ENCODE measurements around the gene NKAIN1. TPM values are rescaled to one million over a fixed set of nuclear protein-coding genes. Genes with fewer than 3 reads are reported as not detected.
A peak's percentile ranks its signal among the peaks of the same experiment; 100 is the strongest.

Gene NKAIN1
- total RNA-seq, 1 donor from 2014 or later = not detected

GRCh38 chr1:31230378-31230777 lies 9.3 kb downstream of the NKAIN1 start:
- FAIRE-seq = no peak
- TF ChIP-seq CTCF (IDR thresholded peaks at IDR 0.05; ENCODE audit: insufficient read depth, low read length, severe bottlenecking) = no peak
- no peak for DNase-seq (ENCODE audit: low read depth)
- no peaks in the 10 kb centered on the region for H3K36me3 ChIP-seq (ENCODE audit: control insufficient read depth, insufficient read depth, low read length)
- H3K27me3 ChIP-seq (ENCODE audit: control insufficient read depth, insufficient read depth, low read length) = no peaks in the 10 kb centered on the region
- H3K4me3 ChIP-seq (ENCODE audit: low read depth, low read length) = no peak overlapping the region

GRCh38 chr1:31228986-31229385 lies 10.7 kb downstream of the NKAIN1 start:
- TF ChIP-seq CTCF (IDR thresholded peaks at IDR 0.05; ENCODE audit: insufficient read depth, low read length, severe bottlenecking) = no peak
- Histone ChIP-seq H3K27me3 (ENCODE audit: control insufficient read depth, insufficient read depth, low read length) (peaks cover 2% of the 10 kb centered on the region), H3K4me3 (ENCODE audit: low read depth, low read length) (no peak overlapping the region), H3K36me3 (ENCODE audit: control insufficient read depth, insufficient read depth, low read length) (no peaks in the 10 kb centered on the region)
- DNase-seq (ENCODE audit: low read depth) (peak; percentile 55), FAIRE-seq (peak; percentile 94)

- H3K36me3 ChIP-seq (ENCODE audit: control insufficient read depth, insufficient read depth, low read length) = no peaks in the 10 kb centered on the region
- H3K4me3 ChIP-seq (ENCODE audit: low read depth, low read length) = no peak overlapping the region
- DNase-seq (ENCODE audit: low read depth) (no peak), FAIRE-seq (no peak)
- no peak for TF ChIP-seq CTCF (IDR thresholded peaks at IDR 0.05; ENCODE audit: insufficient read depth, low read length, severe bottlenecking)
- H3K27me3 ChIP-seq (ENCODE audit: control insufficient read depth, insufficient read depth, low read length) = peaks cover 2% of the 10 kb centered on the region
Measured at GRCh38 chr1:31227891-31228568, 11.7 kb downstream of the NKAIN1 start.

GRCh38 chr1:31224068-31224467 lies 15.6 kb downstream of the NKAIN1 start:
- H3K4me3 ChIP-seq (ENCODE audit: low read depth, low read length) = no peak overlapping the region
- no peak for TF ChIP-seq CTCF (IDR thresholded peaks at IDR 0.05; ENCODE audit: insufficient read depth, low read length, severe bottlenecking)
- no peaks in the 10 kb centered on the region for H3K36me3 ChIP-seq (ENCODE audit: control insufficient read depth, insufficient read depth, low read length)
- FAIRE-seq (no peak), DNase-seq (ENCODE audit: low read depth) (no peak)
- peaks cover 2% of the 10 kb centered on the region for H3K27me3 ChIP-seq (ENCODE audit: control insufficient read depth, insufficient read depth, low read length)

- TF ChIP-seq CTCF (IDR thresholded peaks at IDR 0.05; ENCODE audit: insufficient read depth, low read length, severe bottlenecking) = no peak
- no peak for FAIRE-seq
- DNase-seq (ENCODE audit: low read depth) = no peak
- no peaks in the 10 kb centered on the region for H3K36me3 ChIP-seq (ENCODE audit: control insufficient read depth, insufficient read depth, low read length)
- H3K27me3 ChIP-seq (ENCODE audit: control insufficient read depth, insufficient read depth, low read length) = peaks cover 2% of the 10 kb centered on the region
- H3K4me3 ChIP-seq (ENCODE audit: low read depth, low read length) = no peak overlapping the region
Measured at GRCh38 chr1:31222176-31222575, 17.5 kb downstream of the NKAIN1 start.

GRCh38 chr1:31221072-31221471 lies 18.6 kb downstream of the NKAIN1 start:
- DNase-seq (ENCODE audit: low read depth) = peak; percentile 49
- no peak for TF ChIP-seq CTCF (IDR thresholded peaks at IDR 0.05; ENCODE audit: insufficient read depth, low read length, severe bottlenecking)
- Histone ChIP-seq H3K4me3 (ENCODE audit: low read depth, low read length) (no peak overlapping the region), H3K27me3 (ENCODE audit: control insufficient read depth, insufficient read depth, low read length) (peaks cover 2% of the 10 kb centered on the region), H3K36me3 (ENCODE audit: control insufficient read depth, insufficient read depth, low read length) (no peaks in the 10 kb centered on the region)
- FAIRE-seq = peak; percentile 36

Measured in bronchial epithelial cell (primary cell).